ENCODE data around the gene MAGI2. TPM values are rescaled to one million over a fixed set of nuclear protein-coding genes. Genes with fewer than 3 reads are reported as not detected.

MAGI2 gene
- total RNA-seq, 1 donor from 2014 or later, result 4.0 TPM

- intact Hi-C loops (cut with DNase I), result no loop called here
Observed at GRCh38 chr7:78677391-78677790, 776.1 kb downstream of the MAGI2 start.

GRCh38 chr7:78675511-78675910 lies 778.0 kb downstream of the MAGI2 start:
- TF ChIP-seq CTCF (IDR thresholded peaks at IDR 0.05), result no peak
- no peak overlapping the region for H3K4me3 ChIP-seq
- no peak overlapping the region for H3K27ac ChIP-seq
- H3K4me1 ChIP-seq, result no peaks in the 10 kb centered on the region
- no peaks in the 10 kb centered on the region for H3K36me3 ChIP-seq
- intact Hi-C loops (cut with DNase I), result no loop called here
- no peak for DNase-seq (ENCODE audit: low spot score in 2 of 2)
- H3K9me3 ChIP-seq, result no peaks in the 10 kb centered on the region
- no peaks in the 10 kb centered on the region for H3K27me3 ChIP-seq

More at GRCh38 chr7:78677391-78677790, 776.1 kb downstream of the MAGI2 start:
- no peak for TF ChIP-seq CTCF (IDR thresholded peaks at IDR 0.05)
- no peak for DNase-seq (ENCODE audit: low spot score in 2 of 2)
- no peaks in the 10 kb centered on the region for H3K9me3 ChIP-seq
- no peaks in the 10 kb centered on the region for H3K4me1 ChIP-seq
- no peak overlapping the region for H3K4me3 ChIP-seq
- no peaks in the 10 kb centered on the region for H3K36me3 ChIP-seq
- H3K27me3 ChIP-seq, result no peaks in the 10 kb centered on the region
- no peak overlapping the region for H3K27ac ChIP-seq

DNA sequence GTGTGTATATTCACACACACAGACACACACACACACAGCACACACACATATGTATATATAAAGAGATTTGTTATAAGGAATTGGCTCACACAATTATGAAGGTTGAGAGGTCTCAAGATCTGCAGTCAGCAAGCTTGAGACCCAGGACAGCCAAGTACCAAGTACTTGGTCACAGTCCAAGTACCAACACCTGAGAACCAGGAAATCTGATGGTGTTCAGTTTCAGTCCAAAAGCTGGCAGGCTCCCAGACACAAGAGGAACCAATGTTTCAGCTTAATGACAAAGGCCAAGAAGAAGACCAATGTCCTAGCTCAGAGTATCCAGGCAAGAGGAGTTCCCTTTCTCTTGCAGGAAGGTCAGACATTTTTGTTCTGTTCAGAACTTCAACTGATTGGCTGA lies 780.2 kb downstream of the MAGI2 start:
- intact Hi-C loops (cut with DNase I), result no loop called here
- H3K36me3 ChIP-seq, result no peaks in the 10 kb centered on the region

DNA sequence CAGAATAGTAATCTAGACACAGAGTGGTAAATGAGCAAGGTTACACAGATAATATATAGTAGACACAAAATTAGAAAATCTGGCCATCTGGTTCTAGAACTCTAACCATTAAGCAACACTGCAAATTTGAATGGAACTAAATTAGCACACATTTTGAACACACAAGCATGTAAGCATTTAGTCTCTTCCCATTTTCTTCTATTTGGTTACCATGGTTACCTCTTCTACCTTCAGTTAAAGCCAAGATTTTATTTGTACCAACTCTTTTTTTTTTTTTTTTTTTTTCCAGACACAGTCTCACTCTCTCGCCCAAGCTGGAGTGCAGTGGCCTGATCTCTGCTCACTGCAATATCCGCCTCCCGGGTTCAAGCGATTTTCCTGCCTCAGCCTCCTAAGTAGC lies 790.5 kb downstream of the MAGI2 start:
- H3K9me3 ChIP-seq, result no peaks in the 10 kb centered on the region
- H3K4me3 ChIP-seq, result no peak overlapping the region
- no peaks in the 10 kb centered on the region for H3K36me3 ChIP-seq
- no peak overlapping the region for H3K27ac ChIP-seq
- H3K27me3 ChIP-seq, result no peaks in the 10 kb centered on the region
- no peak for TF ChIP-seq CTCF (IDR thresholded peaks at IDR 0.05)
- no peak for DNase-seq (ENCODE audit: low spot score in 2 of 2)
- intact Hi-C loops (cut with DNase I), result no loop called here
- H3K4me1 ChIP-seq, result no peaks in the 10 kb centered on the region

More for the DNA sequence above, 780.2 kb downstream of the MAGI2 start:
- no peak for DNase-seq (ENCODE audit: low spot score in 2 of 2)
- Histone ChIP-seq H3K4me3 (no peak overlapping the region), H3K9me3 (no peaks in the 10 kb centered on the region), H3K27ac (no peak overlapping the region), H3K27me3 (no peaks in the 10 kb centered on the region), H3K4me1 (no peaks in the 10 kb centered on the region)
- TF ChIP-seq CTCF (IDR thresholded peaks at IDR 0.05), result no peak

- H3K36me3 ChIP-seq, result no peaks in the 10 kb centered on the region
- no peak for TF ChIP-seq CTCF (IDR thresholded peaks at IDR 0.05)
- no peak for DNase-seq (ENCODE audit: low spot score in 2 of 2)
- no peak overlapping the region for H3K27ac ChIP-seq
- no peak overlapping the region for H3K4me3 ChIP-seq
- H3K4me1 ChIP-seq, result no peaks in the 10 kb centered on the region
- no peaks in the 10 kb centered on the region for H3K27me3 ChIP-seq
- intact Hi-C loops (cut with DNase I), result no loop called here
- H3K9me3 ChIP-seq, result no peaks in the 10 kb centered on the region
Observed at GRCh38 chr7:78649976-78650375, 803.5 kb downstream of the MAGI2 start.

DNA sequence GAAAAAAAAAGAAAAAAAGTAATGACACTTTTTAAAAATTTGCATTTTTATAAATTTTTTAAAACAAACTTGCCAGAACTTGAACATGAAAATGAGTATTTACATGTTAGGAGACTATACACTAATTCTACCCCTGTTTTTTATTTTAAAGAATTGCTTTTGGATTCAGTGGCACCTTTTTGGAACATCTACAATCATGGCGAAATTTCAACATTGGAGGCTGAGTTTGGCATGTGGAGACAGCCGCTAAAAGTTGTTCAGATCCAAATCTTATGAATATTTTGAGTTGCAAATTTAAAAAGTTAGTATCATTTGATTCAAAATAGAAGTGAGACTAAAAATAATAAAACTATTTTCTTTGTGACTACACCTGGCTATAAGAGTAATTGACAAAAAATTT lies 804.2 kb downstream of the MAGI2 start:
- no peaks in the 10 kb centered on the region for H3K27me3 ChIP-seq
- intact Hi-C loops (cut with DNase I), result no loop called here
- H3K4me1 ChIP-seq, result no peaks in the 10 kb centered on the region
- no peak for TF ChIP-seq CTCF (IDR thresholded peaks at IDR 0.05)
- H3K4me3 ChIP-seq, result no peak overlapping the region
- H3K9me3 ChIP-seq, result no peaks in the 10 kb centered on the region
- no peak overlapping the region for H3K27ac ChIP-seq
- no peaks in the 10 kb centered on the region for H3K36me3 ChIP-seq
- no peak for DNase-seq (ENCODE audit: low spot score in 2 of 2)

All from ascending aorta (tissue), 2 donors.